ENCODE data around the gene CYBA.
"Not testable (repeated sequence)": the region's sequence is repeated elsewhere in the genome, so short reads cannot be mapped to it uniquely, and the experiment has no call there.

The CYBA gene

DNA sequence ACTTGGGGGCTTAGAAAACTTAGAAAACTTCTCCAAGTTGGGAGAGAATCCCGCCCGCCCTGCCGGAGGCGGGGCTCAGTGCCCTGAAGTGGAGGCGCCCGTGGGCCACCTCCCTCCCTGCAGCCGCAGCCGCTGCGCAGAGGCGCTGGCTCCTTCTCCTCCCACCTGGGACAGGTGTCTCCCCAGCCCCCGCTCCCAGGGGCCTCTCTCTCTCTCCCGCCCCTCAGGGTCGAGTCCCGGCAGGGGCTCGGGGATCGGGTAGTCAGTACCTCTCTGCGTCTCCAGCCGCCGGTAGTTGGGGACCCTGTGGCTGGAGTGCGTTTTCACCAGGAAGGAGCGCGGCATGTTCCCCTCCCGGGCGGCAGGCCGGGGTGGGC, 35.2 kb upstream of the CYBA start:
- no peak for FAIRE-seq

DNA sequence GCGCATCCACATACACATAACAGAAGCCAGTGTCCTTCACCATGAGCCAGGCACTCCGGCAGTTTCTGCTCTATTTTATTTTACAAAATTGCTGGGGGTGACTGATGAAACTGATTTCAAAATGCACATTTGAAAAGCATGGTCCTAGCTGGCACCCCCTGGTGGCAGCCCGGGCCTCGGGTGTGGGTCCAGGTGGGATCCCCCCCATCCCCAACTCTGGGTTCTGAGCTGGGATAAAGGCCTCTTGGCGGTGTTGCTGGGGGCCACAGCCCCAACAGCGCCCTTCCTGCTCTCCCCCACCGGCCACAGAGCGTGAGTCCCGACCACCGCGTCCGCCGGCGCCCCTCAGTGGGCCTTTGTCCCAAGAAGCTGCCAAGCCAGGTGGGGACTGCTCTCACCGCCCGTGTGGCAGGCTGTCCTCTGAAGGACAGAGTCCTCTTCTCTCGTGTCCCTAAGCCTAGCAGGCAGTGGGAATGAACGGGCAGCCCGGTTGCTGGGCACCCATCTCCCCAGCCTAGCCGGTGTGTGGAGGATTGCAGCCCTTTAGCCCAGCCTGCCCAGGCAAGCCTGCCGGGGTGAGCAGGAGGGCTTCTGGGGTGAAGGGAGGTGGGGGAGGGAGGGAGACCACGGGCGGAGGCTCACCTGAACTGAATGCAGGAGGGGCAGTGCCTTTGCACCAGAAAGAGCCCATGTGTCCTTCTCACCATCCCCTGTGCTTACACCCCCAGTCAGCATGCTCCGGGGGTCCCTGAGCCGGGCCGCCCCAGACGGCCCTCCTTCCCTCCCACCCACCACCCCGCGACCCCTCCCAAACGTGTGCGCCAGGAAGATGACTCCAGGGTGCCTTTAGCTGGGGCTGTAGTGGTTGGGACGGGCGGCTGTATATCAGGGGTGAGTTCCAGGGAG, 34.6 kb upstream of the CYBA start:
- no peak for FAIRE-seq

DNA sequence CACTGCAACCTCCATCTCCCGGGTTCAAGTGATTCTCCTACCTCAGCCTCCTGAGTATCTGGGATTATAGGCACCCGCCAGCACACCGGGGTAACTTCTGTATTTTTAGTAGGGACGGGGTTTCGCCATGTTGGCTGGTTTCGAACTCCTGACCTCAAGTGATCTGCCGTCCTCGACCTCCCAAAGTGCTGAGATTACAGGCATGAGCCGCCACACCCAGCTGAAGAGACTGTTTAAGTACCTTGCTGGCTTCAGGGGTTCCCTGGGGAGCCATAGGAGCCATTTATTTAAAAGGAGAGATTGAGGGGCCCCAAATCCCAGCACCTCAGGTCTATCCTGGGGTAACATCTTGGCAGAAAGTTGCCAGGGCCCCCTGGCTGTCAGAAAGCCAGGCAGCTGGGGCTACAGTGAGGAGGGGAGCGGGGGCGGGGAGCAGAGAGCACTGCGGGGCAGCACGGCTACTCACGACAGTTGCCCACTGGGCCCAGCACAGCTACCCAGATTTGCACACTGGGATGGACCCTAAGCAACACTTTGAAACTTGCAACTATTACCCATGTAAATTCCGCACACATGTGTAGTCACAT, 33.8 kb upstream of the CYBA start:
- no peak for FAIRE-seq

DNA sequence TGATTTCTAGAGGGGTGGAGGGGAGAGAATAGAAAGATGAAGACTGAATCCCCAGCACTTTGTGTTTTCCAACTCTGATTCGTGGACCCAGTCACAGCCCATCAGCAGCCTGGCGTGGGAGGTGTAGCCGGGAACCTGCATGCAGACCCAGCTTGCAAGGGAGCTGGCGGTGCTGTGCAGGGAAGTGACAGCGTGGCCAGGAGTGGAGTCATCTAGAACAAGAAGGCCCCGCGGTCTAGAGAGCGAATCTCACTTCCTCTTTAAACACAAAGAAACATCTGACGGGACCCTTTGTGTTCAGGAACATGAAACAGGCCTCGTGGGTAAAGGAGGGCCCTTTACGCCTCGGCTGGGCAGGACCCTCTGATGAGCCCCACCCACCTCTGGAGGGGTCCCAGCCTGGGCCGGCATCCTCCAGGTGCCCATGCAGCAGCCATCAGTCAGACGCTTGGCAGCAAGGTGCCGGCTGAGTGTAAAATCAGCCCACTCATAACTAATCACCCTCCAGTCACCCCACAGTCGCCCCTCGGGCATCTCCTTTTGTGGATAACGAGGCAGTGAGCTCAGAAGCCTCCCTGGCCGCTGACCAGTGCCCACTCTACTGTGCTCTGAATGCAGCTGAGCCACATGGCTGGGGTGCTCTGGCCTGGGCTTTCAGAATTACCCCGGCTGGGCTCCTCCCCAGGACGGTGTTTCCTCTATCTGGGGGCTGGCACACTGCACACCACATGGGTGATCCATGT, 31.0 kb upstream of the CYBA start:
- FAIRE-seq = no peak

DNA sequence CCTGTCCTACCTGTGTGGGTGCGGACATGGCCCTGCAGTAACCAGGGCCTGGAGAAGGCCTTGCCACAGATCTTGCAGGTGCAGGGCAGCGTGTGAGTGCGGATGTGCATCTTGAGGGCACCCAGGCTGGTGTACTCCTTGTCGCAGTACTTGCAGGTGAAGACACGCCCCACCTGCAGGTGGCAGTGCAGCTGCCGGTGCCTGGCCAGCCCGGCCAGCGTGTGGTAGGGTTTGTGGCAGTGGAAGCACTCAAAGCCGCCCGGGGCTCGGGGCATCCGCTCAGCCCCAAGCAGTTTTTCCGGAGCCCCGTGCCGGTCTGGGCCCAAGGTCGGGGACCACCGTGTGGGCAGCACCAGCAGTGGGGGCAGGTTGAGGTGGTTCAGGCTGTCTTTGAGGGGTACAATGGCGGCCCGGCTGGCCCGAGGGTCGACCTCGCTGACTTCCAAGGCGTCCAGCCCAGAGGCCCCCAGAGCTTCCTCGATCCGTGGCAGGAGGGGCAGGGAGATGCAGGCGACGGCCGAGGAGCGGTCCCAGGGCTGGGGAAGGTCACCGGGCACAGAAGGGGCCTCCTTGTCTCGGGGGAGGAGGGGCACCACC, 30.3 kb upstream of the CYBA start:
- no peak for FAIRE-seq

DNA sequence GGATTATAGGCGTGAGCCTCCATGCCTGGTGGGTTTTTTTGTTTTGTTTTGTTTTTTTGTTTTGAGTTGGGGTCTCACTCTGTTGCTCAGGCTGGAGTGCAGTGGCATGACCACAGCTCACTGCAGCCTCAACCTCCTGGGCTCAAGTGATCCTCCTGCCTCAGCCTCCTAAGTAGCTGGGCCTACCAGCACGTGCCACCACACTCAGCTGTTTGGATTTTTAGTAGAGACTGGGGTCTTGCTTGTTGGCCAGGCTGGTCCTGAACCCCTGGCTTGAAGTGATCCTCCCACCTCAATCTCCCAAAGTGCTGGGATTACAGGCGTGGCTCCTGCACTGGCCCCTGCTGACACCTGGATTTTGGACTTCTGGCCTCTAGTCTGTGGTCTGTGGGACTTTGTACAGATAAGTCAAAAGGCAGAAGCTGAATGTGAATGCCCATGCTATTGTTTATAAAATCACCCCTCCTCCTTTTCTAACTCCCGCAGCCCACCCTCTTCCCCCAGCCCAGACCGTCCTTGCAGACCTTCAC, 29.8 kb upstream of the CYBA start:
- no peak for FAIRE-seq

DNA sequence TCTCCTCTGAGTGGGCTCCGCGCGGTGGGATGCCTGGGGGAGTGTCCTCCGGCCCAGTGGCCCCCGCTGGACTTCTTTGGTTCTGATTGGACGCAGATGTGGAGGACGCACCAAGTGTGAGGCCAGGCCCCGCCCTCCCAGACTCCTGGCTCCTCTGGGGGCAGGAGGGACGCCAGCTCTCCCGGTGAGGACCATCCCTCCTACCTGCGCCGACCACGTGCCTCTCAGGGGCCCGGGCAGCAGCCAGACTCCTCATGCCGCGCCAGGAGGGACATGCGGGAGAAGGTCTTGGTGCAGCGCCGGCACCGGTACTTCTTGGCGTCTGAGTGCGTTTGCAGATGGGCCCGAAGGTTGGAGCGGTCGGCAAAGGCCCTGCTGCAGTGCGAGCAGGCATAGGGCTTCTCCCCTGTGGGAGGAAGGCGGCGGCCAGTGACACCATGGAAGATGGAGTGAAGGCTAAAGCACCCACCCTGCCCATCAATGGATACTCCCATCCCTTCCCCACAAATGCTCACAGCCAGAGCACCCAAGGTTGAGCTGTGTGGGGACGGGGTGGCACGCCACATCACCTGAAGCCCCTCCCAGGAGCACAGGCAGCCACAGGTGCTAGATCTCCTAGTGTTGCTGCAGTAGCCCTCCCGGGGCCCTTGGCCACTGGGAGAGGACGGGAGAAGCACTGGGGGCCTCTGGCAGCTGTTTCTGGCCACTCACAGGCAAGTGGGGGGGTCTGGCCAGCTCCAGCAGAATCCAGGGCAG, 27.5 kb upstream of the CYBA start:
- FAIRE-seq = no peak

DNA sequence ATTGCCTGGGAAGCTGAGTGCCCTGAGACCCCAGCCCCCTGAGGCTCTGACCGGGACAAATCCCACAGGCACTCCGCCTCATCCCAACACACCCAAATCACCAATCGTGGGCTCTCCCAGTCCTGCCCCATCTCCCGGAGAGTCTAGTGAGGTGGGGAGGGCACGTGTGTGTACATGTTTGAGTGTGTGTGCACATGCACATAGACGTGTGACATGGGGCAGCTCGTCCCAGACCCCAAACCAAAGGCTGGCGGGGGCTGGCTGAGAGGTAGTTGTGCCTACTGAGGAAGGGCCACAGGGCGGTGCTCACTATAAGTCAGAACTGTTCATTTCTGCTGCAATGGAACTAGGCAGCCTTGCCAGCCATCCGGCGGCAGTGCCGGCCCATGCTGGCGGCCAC, 26.9 kb upstream of the CYBA start:
- FAIRE-seq = no peak

DNA sequence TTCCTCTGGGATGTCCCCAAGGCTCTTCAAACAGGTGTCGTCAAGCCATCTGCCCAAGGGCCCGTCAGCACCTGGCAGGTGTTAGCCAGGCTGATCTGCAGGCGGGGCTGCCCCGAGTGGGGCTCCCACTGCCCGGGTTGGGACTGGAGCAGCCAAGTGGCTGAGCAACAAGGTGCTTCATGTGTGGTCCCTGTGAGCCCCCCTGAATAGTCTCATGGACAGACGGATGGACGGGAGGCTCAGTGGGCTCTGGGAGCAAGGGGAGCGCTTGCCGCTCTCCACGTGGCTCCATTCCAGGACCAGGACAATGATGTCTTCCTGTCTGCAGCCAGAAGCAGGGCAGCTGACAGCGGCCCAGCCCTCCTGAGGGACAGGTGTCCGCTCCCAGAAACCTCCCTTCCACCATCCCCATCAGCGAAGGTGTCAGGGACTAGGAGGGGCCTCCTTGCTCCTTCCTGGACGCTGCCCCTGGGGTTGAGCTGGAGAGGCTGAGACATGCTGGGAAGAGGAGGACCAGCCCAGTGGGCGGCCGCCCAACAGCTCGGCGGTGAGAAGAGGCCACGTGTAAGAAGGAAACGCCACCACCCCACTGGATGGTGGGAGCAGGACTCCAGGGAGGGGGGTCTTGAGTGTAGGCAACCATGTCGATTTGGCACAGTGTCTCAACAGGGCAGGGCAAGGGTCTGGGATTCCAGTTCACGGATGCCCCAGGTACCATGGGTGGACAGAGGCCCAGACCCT, 25.8 kb upstream of the CYBA start:
- no peak for FAIRE-seq

DNA sequence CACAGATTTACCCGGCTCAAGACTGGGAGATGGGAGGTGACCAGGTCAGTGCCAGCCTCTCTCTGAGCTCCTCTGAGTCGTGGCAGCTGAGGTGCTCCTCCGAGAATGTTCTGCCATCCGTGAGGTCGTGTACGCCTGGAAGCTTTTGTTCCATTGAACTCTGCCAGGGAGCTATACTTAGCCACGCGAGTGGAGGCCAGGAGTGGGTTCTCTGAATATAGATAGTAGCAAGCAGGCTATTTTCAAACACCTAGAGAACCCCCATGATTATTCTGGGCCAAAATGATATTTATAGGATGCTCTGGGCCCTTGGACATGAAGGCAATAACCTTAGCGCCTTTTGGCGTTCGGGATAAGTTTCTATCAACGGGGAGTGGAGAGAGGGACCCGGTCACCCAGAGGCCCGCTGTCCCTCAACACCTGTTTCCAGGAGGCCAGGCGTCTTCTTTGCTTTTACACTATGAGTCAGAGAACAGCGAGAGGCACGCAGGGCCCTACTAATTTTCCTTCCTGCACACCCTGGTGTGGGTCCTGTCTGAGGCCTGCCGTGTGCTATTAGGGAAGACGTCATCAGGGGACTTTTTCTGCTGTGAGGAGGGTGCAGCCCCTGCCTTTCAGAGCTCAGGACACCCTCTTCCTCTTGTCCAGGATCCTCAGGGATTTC, 23.0 kb upstream of the CYBA start:
- FAIRE-seq = no peak

DNA sequence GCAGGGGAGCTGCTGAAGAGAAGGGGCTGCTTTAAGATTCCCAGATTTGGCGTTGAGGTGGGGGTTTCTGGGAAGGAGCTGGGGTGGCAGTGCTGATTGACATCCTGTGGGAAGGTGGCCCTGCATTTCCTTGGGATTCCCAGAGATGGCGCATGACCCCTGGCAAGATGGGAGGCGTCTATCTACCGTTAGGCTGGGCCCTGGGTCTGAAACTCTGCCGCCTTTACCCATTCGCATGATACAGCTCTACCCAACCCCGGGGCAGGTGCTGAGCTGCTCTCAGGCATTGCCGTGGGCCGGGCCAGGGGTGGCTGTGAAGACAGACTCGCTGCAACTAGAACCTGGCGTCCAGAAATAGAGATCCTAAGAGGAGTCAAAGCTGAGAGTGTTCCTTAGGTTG, 21.9 kb upstream of the CYBA start:
- FAIRE-seq = no peak

DNA sequence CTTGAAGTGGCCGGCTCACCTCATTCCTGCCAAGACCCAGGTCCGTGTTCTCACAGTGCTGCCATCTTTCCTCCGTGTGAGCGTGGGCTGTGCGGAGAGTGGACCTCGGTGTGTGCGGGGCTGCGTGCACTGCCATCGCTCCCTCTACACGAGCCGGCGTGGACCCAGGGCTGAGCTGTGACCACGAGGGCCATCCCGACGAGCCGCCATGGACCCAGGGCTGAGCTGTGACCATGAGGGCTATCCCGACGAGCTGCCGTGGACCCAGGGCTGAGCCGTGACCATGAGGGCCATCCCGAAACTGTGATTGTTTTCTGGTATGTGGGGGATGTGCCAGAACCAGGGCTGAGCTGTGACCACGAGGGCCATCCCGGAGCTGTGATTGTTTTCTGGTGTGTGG, 21.0 kb upstream of the CYBA start:
- no peak for FAIRE-seq

DNA sequence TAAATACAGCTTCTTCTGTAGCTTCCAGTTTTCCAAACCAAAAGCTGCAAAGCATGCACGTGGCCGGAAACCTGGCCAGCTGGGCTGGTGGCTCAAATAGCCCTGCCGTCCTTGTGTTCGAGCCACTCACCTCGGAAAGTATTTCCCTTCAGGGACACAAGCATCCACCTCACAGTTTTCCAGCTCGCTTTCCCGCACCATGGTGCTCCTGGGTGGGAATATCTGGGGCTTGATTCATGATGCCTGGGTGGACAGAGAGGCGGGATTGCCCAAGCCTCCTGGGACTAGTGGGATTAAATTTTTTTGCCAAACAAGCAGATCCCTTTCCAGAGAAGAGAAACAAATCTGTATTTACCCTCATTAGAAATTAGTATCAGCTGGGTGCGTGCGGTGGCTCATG, 19.1 kb upstream of the CYBA start:
- no peak for FAIRE-seq

DNA sequence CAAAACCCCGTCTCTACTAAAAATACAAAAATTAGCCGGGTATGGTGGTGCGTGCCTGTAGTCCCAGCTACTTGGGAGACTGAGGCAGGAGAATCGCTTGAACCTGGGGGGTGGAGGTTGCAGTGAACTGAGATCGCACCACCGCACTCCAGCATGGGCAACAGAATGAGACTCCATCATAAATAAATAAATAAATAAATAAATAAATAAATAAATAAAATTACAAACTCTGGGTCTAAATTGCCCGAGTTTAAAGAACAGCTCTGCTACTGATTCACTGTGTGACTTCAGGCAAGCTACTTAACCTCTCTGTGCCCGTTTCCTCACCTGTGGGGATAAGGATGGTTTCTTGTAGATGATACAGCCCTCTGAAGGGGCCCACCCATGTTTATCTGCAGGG, 18.6 kb upstream of the CYBA start:
- FAIRE-seq = not testable (repeated sequence)

DNA sequence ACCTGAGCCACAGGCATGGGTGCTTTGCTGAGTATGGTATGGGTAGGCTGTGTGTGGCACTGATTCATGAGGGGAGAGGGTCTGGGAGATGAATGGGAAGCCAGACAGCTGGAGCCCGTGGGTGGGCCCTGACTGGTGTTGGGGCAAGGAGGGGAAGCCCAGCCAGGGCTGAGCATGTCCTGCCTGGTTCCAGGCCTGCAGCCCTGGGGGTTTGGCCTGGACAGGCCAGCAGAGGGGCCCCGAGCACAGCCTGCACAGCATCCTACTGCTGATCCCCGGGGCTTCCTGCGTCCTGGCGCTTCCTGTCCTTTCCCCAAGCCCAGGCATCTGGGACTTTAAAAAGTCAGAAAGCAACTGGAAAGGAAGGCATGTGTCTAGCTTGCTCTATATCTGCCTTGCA, 16.6 kb upstream of the CYBA start:
- no peak for FAIRE-seq

DNA sequence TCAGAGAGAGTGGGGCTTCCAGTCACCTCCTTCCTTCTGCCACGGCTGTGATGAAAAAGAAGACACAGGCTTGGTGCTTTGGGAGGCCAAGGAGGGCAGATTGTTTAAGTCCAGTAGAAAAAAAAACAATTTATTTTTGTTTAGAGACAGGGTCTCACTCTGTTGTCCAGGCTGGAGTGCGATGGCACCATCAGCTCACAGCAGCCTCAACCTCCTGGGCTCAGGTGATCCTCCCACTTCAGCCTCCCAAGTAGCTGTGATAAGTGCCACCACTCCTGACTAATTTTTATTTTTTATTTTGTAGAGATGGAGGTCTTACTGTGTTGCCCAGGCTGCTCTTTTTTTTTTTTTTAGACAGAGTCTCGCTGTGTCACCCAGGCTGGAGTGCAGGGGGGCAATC, 14.7 kb upstream of the CYBA start:
- no peak for FAIRE-seq

DNA sequence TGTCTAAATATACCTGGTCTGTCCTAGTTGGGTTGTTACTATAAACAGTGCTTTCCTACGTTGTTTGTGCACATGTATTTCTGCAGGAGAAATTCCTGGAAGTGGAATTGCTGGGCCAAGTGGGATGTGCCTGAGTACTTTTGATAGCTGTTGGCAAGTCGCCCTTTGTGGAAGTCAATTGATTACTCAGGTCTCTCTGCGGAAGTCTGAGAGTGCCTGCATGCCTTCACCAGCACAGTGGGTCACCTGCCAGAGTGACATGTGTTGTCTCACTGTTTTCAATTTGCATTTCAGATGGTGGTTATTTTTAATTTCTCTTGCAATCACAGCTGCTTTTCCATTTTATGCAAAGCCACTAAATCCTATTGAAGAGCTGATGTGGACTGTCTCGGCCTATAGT, 14.3 kb upstream of the CYBA start:
- no peak for FAIRE-seq

DNA sequence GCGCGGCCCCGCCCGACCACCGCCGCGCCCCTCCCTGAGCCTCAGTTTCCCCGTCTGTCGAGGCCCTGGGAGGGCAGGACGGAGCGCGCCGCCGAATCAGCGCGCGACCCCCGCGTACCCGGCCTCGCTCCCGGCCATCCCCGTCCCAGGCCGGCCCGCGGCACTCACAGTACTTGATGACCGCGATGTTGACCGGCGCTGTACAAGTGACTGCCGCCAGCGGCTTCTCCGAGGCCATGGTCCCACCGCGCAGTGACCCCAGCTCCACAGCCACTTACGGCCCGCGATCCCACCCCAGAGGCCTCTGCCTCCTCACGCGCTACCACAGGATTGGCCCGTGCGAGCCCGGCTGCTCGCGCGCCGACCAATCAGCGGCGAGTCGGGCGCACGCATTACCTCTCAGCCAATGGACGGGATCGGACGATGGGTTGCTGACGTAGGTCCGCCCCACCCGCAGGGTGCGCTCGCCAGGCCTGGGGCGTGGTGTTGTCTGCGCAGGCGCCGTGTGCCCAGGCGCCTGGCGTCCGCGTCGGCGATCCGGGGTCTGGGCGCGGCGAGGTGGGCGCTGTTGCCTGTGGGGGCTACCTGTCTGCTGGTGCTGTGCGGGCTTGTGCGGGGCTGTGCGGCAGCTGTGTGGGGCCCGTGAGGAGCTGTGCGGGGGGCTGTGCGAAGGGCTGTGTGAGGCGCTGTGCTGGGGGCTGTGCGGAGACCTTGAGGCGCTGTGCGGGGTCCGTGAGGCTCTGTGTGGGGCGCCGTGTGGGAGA, 12.2 kb upstream of the CYBA start, which contains the start of gene MVD:
Gene MVD, minus strand, starts transcription at position 249 of the 764 bp plus-strand sequence. Its CDS starts 11 bp downstream, at position 238.
- FAIRE-seq = peak; percentile 73

DNA sequence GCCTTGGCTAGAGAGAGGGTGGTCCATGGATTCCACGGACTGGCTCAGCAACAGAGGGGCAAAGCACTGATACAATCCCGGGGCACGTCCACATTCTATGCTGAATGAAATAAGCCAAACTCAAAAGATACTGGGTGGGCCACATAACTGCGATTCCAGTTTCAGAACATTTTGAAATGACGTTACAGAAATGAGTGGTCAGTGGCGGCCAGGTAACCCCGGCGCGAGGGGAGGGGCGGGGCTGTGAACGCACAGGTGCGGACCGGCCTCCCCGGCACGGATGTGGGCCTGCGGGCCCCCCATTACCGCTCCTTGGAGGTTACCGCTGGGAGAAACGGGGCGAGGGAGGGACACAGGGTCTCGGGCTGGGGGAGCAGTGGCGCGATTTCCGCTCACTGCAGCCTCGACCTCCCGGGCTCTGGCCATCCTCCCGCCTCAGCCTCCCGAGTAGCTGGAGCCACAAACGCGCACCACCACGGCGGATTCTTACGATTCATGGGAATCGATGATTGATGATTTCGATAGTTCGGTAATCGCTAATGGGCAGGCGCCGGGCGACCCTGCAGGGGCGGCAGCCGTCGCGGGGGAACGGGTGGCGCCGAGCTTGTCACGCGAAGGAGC, 11.5 kb upstream of the CYBA start:
- no peak for FAIRE-seq

DNA sequence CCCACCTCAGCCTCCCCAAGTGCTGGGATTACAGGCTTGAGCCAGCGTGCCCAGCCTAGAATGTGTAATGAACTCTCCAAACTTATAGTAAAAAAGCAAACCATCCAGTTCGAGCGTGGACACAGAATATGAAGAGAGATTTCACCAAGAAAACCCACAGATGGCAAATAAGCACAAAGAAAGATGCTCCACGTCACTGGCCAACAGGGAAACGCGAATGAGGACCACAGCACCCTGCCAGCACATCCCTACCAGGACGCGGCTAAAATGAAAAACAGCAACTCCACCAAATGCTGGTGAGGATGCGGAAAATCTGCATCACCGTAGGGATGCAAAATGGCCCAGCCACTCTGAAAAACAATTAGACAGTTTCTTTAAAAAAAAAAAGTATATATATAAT, 10.6 kb upstream of the CYBA start:
- FAIRE-seq = no peak

Measured in TTC549 (cell line).